Astrocyte of the spinal cord (primary cell): Measurements from ENCODE around the gene HFM1.
"Not testable (repeated sequence)": the region's sequence is repeated elsewhere in the genome, so short reads cannot be mapped to it uniquely, and the experiment has no call there.

ENCODE experiments used
- DNase-seq: peaks from one replicate; pipeline ENCODE4 v3.0.0; 2011; ENCODE audit warnings: low read depth, low spot score
- H3K4me3 ChIP-seq: 2 replicates; pipeline ENCODE4 v1.5.1; 2011; ENCODE audit warnings: low read depth, mild to moderate bottlenecking, low read length, moderate library complexity
- CTCF ChIP-seq: IDR thresholded peaks from 2 replicates; pipeline ENCODE4 v1.5.1; 2012; ENCODE audit warnings: low read depth, mild to moderate bottlenecking, low read length, inconsistent platforms
- in situ Hi-C: cut with HindIII; loops from 2 replicates; pipeline ENCODE4 v1.10.0; 2017; ENCODE audit warnings: low sequenced_read_pairs

HFM1 gene

GRCh38 chr1:91398291-91398690 is 6.3 kb downstream of the HFM1 start:
- DNase-seq: no peak

GRCh38 chr1:91397605-91398004 is 7.0 kb downstream of the HFM1 start:
- DNase-seq: peak; percentile 51
- H3K4me3 ChIP-seq: no peak overlapping the region
- in situ Hi-C loops: no loop called here
- TF ChIP-seq CTCF: no peak

More at GRCh38 chr1:91398291-91398690, 6.3 kb downstream of the HFM1 start:
- no peak overlapping the region for H3K4me3 ChIP-seq
- no peak for TF ChIP-seq CTCF
- in situ Hi-C loops: no loop called here

GRCh38 chr1:91393042-91393441 is 11.6 kb downstream of the HFM1 start:
- in situ Hi-C loops: no loop called here
- no peak for DNase-seq
- TF ChIP-seq CTCF: no peak
- no peak overlapping the region for H3K4me3 ChIP-seq

GRCh38 chr1:91386109-91386508 is 18.5 kb downstream of the HFM1 start:
- in situ Hi-C loops: no loop called here
- no peak for DNase-seq
- TF ChIP-seq CTCF: no peak

GRCh38 chr1:91383456-91383855 is 21.2 kb downstream of the HFM1 start:
- no peak overlapping the region for H3K4me3 ChIP-seq
- no peak for DNase-seq
- no peak for TF ChIP-seq CTCF
- in situ Hi-C loops: no loop called here

More at GRCh38 chr1:91386109-91386508, 18.5 kb downstream of the HFM1 start:
- no peak overlapping the region for H3K4me3 ChIP-seq

- no peak overlapping the region for H3K4me3 ChIP-seq
- in situ Hi-C loops: no loop called here
- no peak for DNase-seq
- TF ChIP-seq CTCF: no peak
Measured at GRCh38 chr1:91381844-91382243, 22.8 kb downstream of the HFM1 start.

- DNase-seq: no peak
Measured at GRCh38 chr1:91374086-91374485, 30.6 kb downstream of the HFM1 start.

GRCh38 chr1:91372230-91372629 is 32.4 kb downstream of the HFM1 start:
- H3K4me3 ChIP-seq, DNase-seq, in situ Hi-C loops: not testable (repeated sequence)

More at GRCh38 chr1:91374086-91374485, 30.6 kb downstream of the HFM1 start:
- in situ Hi-C loops: no loop called here
- H3K4me3 ChIP-seq: no peak overlapping the region
- no peak for TF ChIP-seq CTCF
